Activated B cell treated with CpG ODN at 0.5 μM for 24 hours (primary cell): ENCODE results near the gene MED8. TPM values are rescaled to one million over a fixed set of nuclear protein-coding genes. Genes with fewer than 3 reads are reported as not detected.

Experiments
- ATAC-seq: fragments of 200-7000 bp; cut with Tn5 transposase; one replicate; pipeline ENCODE4 v1.10.0; 2021; ENCODE audit warnings: low read depth, mild to moderate bottlenecking, moderate library complexity
- CTCF ChIA-PET: fragments of 350-600 bp; sonication (Branson Sonifier 250); formaldehyde crosslinking; loops from one replicate; lab custom pipeline; 2021; ENCODE audit warnings: antibody characterized with exemption; lab: Charles Lee
- POLR2A ChIA-PET: fragments of 350-600 bp; sonication (Branson Sonifier 250); formaldehyde crosslinking; loops from one replicate; lab custom pipeline; 2021; ENCODE audit warnings: antibody characterized with exemption; lab: Charles Lee
- DNase-seq: peaks from one replicate; pipeline ENCODE4 v3.0.0; 2022
- H3K27ac Mint-ChIP-seq: one replicate; pipeline ENCODE4 v1.8.0; 2020; ENCODE audit warnings: mixed read lengths
- H3K27me3 Mint-ChIP-seq: one replicate; pipeline ENCODE4 v1.8.0; 2021; ENCODE audit warnings: mixed read lengths
- H3K36me3 Mint-ChIP-seq: one replicate; pipeline ENCODE4 v1.8.0; 2021; ENCODE audit warnings: low read depth, mixed read lengths
- H3K4me1 Mint-ChIP-seq: one replicate; pipeline ENCODE4 v1.8.0; 2021; ENCODE audit warnings: mixed read lengths
- H3K4me3 Mint-ChIP-seq: one replicate; pipeline ENCODE4 v1.8.0; 2020; ENCODE audit warnings: mild to moderate bottlenecking, mixed read lengths
- H3K9me3 Mint-ChIP-seq: one replicate; pipeline ENCODE4 v1.8.0; 2020; ENCODE audit warnings: mixed read lengths
- CTCF ChIP-seq: fragments of 200-600 bp; IDR thresholded peaks from one replicate; pipeline ENCODE4 v1.8.0; 2022; ENCODE audit warnings: antibody characterized with exemption, mild to moderate bottlenecking
- intact Hi-C: fragments of 100-400 bp; cut with micrococcal nuclease; formaldehyde crosslinking; loops from one replicate; pipeline ENCODE4 v1.15.1; 2024
- total RNA-seq: library from RNA; stranded (reverse); gene quantifications from 2 replicates; pipeline ENCODE4 v1.2.3, GENCODE V29; 2022

The MED8 gene
- total RNA-seq, 1 donor from 2014 or later, result 33.8 TPM

GRCh38 chr1:43338001-43338400 is 51.6 kb downstream of the MED8 start:
- ATAC-seq, result no peak
- H3K27ac Mint-ChIP-seq, result no peak overlapping the region
- H3K36me3 Mint-ChIP-seq, result no peaks in the 10 kb centered on the region
- no peaks in the 10 kb centered on the region for H3K9me3 Mint-ChIP-seq
- intact Hi-C loops, result no loop called here
- POLR2A ChIA-PET, result no interaction called here
- H3K27me3 Mint-ChIP-seq, result peaks cover 3% of the 10 kb centered on the region
- H3K4me3 Mint-ChIP-seq, result no peak overlapping the region
- DNase-seq, result no peak
- H3K4me1 Mint-ChIP-seq, result no peaks in the 10 kb centered on the region
- no peak for TF ChIP-seq CTCF
- CTCF ChIA-PET, result no interaction called here

- no peak for DNase-seq
- peaks cover 3% of the 10 kb centered on the region for H3K27me3 Mint-ChIP-seq
- H3K4me3 Mint-ChIP-seq, result no peak within 1 kb of the TSS
- intact Hi-C loops, result no loop called here
- H3K9me3 Mint-ChIP-seq, result no peaks in the 10 kb centered on the region
- no peak for ATAC-seq
- POLR2A ChIA-PET, result no interaction called here
- no peak for TF ChIP-seq CTCF
- no peak within 1 kb of the TSS for H3K27ac Mint-ChIP-seq
- CTCF ChIA-PET, result no interaction called here
- H3K36me3 Mint-ChIP-seq, result no peaks in the 10 kb centered on the region
- H3K4me1 Mint-ChIP-seq, result no peaks in the 10 kb centered on the region
Observed at GRCh38 chr1:43337588-43337987, 52.0 kb downstream of the MED8 start, which contains the start of gene MPL. MPL (plus strand) TSS chr1:43337818; CDS start chr1:43337849, 31 bp downstream.

GRCh38 chr1:43334453-43335205 is 55.0 kb downstream of the MED8 start:
- TF ChIP-seq CTCF, result no peak
- H3K27me3 Mint-ChIP-seq, result peaks cover 3% of the 10 kb centered on the region
- no peak overlapping the region for H3K27ac Mint-ChIP-seq
- H3K36me3 Mint-ChIP-seq, result no peaks in the 10 kb centered on the region
- no peak for DNase-seq
- no peaks in the 10 kb centered on the region for H3K9me3 Mint-ChIP-seq
- CTCF ChIA-PET, result no interaction called here
- intact Hi-C loops, result no loop called here
- H3K4me3 Mint-ChIP-seq, result no peak overlapping the region
- no peak for ATAC-seq
- POLR2A ChIA-PET, result no interaction called here
- H3K4me1 Mint-ChIP-seq, result no peaks in the 10 kb centered on the region

Other genes with a start within 250 kb of the MED8 start
- gene EBNA1BP2, start 217.5 kb downstream of the MED8 start, total RNA-seq, result 59.9 and 61.8 TPM in 2 replicates
- gene CFAP57, start 217.5 kb downstream of the MED8 start, total RNA-seq, result 0.93 TPM in 1 of 2 replicates, not detected in the other
- gene TMEM125, start 119.8 kb downstream of the MED8 start, total RNA-seq, result not detected in 2 replicates
- not detected in 2 replicates for gene C1orf210, start 104.2 kb downstream of the MED8 start, total RNA-seq
- gene TIE1, start 88.8 kb downstream of the MED8 start, total RNA-seq, result not detected in 2 replicates
- not detected in 2 replicates for gene MPL, start 52.0 kb downstream of the MED8 start, total RNA-seq
- 3.2 and 4.2 TPM in 2 replicates for gene CDC20, start 30.8 kb downstream of the MED8 start, total RNA-seq
- gene ELOVL1, start 21.8 kb downstream of the MED8 start, total RNA-seq, result 80.2 and 84.2 TPM in 2 replicates
- gene SZT2, start 99 bp upstream of the MED8 start, total RNA-seq, result 108 and 139 TPM in 2 replicates
- gene HYI, start 64.1 kb upstream of the MED8 start, total RNA-seq, result 10.0 and 12.3 TPM in 2 replicates
- 0.10 TPM in 1 of 2 replicates, not detected in the other for gene PTPRF, start 141.1 kb upstream of the MED8 start, total RNA-seq